HCT116 (cell line): ENCODE data around the gene HEPN1. TPM values are rescaled to one million over a fixed set of nuclear protein-coding genes. Genes with fewer than 3 reads are reported as not detected.

Source experiments
- ATAC-seq: fragments of 200-7000 bp; cut with Tn5 transposase; 2 replicates; pipeline ENCODE4 v1.9.1; 2020; ENCODE audit warnings: mild to moderate bottlenecking, moderate library complexity
- BruUV-seq: library from RNA; stranded (reverse); fragments of 400-500 nt; replicated peaks from 2 replicates; lab custom pipeline; 2021; lab: Mats Ljungman, UMichigan
- CTCF ChIA-PET: fragments of 300-600 bp; sonication (Branson Sonifier 250); formaldehyde crosslinking; loops from one replicate; lab custom pipeline; 2021; ENCODE audit warnings: antibody characterized with exemption; lab: Charles Lee
- POLR2A ChIA-PET: fragments of 300-600, 350-600 bp; sonication (Branson Sonifier 250); formaldehyde crosslinking; loops from one replicate; lab custom pipeline; 2021; ENCODE audit warnings: antibody characterized with exemption; lab: Charles Lee
- RAD21 ChIA-PET, 2 experiments: fragments of 300-600 bp; sonication (Branson Sonifier 250); formaldehyde crosslinking; loops; one replicate each; lab custom pipeline; 2023; ENCODE audit warnings: low total read pairs in 2 of 2; ENCODE audit not compliant: uncharacterized antibody in 2 of 2, unreplicated experiment in 2 of 2, low non-redundant PET in 1 of 2; lab: Charles Lee
- DNase-seq: peaks from one replicate; pipeline ENCODE4 v3.0.0-alpha.2; 2010; ENCODE audit warnings: low read depth, low spot score
- H2AFZ ChIP-seq: fragments of 200-600 bp; shearing (Covaris generic), sonication (generic); 2 replicates; pipeline ENCODE4 v1.6.1; 2017; ENCODE audit warnings: low read depth, mixed run types, mixed read lengths, antibody characterized with exemption, low read length; ENCODE audit not compliant: poor library complexity, severe bottlenecking
- H3K27ac ChIP-seq: 2 replicates; pipeline ENCODE4 v1.5.1; 2012; ENCODE audit warnings: low read depth, low read length
- H3K27me3 ChIP-seq: fragments of 200-600 bp; sonication (generic); 2 replicates; pipeline ENCODE4 v1.6.1; 2016; ENCODE audit warnings: mixed run types, low read length, mixed read lengths; ENCODE audit not compliant: insufficient read depth
- H3K36me3 ChIP-seq, 2 experiments: fragments of 200-500 bp in 1 of 2; fragments of 200-600 bp in 1 of 2; sonication (Bioruptor generic) in 1 of 2; sonication (generic) in 1 of 2; 2 replicates each; pipeline versions ENCODE4 v1.5.1 to v1.6.1; 2014 to 2016; ENCODE audit warnings: low read length in 2 of 2, inconsistent platforms in 1 of 2, mixed read lengths in 1 of 2, mixed run types in 1 of 2; ENCODE audit not compliant: insufficient read depth in 2 of 2, control insufficient read depth in 1 of 2
- H3K4me1 ChIP-seq, 2 experiments: fragments of 200-600 bp in 1 of 2; sonication (generic) in 1 of 2; 2 replicates each; pipeline versions ENCODE4 v1.5.1 to v1.6.1; 2012 to 2017; ENCODE audit warnings: low read length in 2 of 2, inconsistent platforms in 1 of 2, mild to moderate bottlenecking in 1 of 2, mixed read lengths in 1 of 2, mixed run types in 1 of 2, moderate library complexity in 1 of 2; ENCODE audit not compliant: insufficient read depth in 2 of 2, control insufficient read depth in 1 of 2
- H3K4me2 ChIP-seq: fragments of 200-600 bp; sonication (generic); 2 replicates; pipeline ENCODE4 v1.6.1; 2017; ENCODE audit warnings: mixed run types, low read length, mixed read lengths
- H3K4me3 ChIP-seq, 2 experiments: fragments of 200-600 bp in 1 of 2; sonication (generic) in 1 of 2; replicated peaks in 1 of 2; 2 replicates each; pipeline ENCODE4 v1.5.1; 2011 to 2016; ENCODE audit warnings: low read length in 2 of 2, control low read depth in 1 of 2, low read depth in 1 of 2, mild to moderate bottlenecking in 1 of 2, mixed read lengths in 1 of 2, mixed run types in 1 of 2
- H3K79me2 ChIP-seq: fragments of 200-600 bp; sonication (generic); 2 replicates; pipeline ENCODE4 v1.6.1; 2017; ENCODE audit warnings: mild to moderate bottlenecking, mixed run types, low read length, moderate library complexity, mixed read lengths; ENCODE audit not compliant: insufficient read depth
- H3K9ac ChIP-seq: fragments of 200-600 bp; sonication (generic); 2 replicates; pipeline ENCODE4 v1.6.1; 2016; ENCODE audit warnings: low read length, mixed read lengths
- H3K9me2 ChIP-seq: fragments of 200-600 bp; sonication (generic), shearing (Covaris generic); 2 replicates; pipeline ENCODE4 v1.6.1; 2017; ENCODE audit warnings: mixed run types, mild to moderate bottlenecking, moderate library complexity; ENCODE audit not compliant: insufficient read depth
- H3K9me3 ChIP-seq, 2 experiments: fragments of 200-500 bp in 1 of 2; fragments of 200-600 bp in 1 of 2; sonication (Bioruptor generic) in 1 of 2; sonication (generic) in 1 of 2; 2 replicates each; pipeline ENCODE4 v1.6.1; 2014 to 2017; ENCODE audit warnings: low read length in 2 of 2, mixed read lengths in 2 of 2, inconsistent platforms in 1 of 2, low read depth in 1 of 2, mild to moderate bottlenecking in 1 of 2, mixed run types in 1 of 2, moderate library complexity in 1 of 2; ENCODE audit not compliant: control insufficient read depth in 1 of 2, insufficient read depth in 1 of 2
- H4K20me1 ChIP-seq: fragments of 200-600 bp; sonication (generic), shearing (Covaris generic); 2 replicates; pipeline ENCODE4 v1.6.1; 2017; ENCODE audit warnings: mixed run types, mild to moderate bottlenecking, moderate library complexity; ENCODE audit not compliant: insufficient read depth
- CEBPB ChIP-seq: IDR thresholded peaks from 2 replicates; pipeline ENCODE4 v1.6.1; 2012; ENCODE audit warnings: low read depth
- EZH2phosphoT487 ChIP-seq: fragments of 200-600 bp; IDR thresholded peaks from 2 replicates; pipeline ENCODE4 v1.6.1; 2018; ENCODE audit warnings: antibody characterized with exemption, borderline replicate concordance
- POLR2A ChIP-seq: IDR thresholded peaks from 2 replicates; pipeline ENCODE4 v1.7.0; 2011; ENCODE audit warnings: borderline replicate concordance; ENCODE audit not compliant: insufficient read depth, insufficient read length; ENCODE audit errors: extremely low read depth
- SRF ChIP-seq: IDR thresholded peaks from 2 replicates; pipeline ENCODE4 v1.6.1; 2012; ENCODE audit warnings: low read depth
- intact Hi-C: fragments of 100-400 bp; cut with micrococcal nuclease; formaldehyde crosslinking; loops from 2 replicates; pipeline ENCODE4 v1.10.0; 2022
- total RNA-seq: library from RNA; stranded (reverse); gene quantifications from one replicate; pipeline ENCODE4 v1.2.1, GENCODE V29; 2021; ENCODE audit not compliant: unreplicated experiment
- TF ChIP-seq, protein P1 (sequence below): IDR thresholded peaks from 2 replicates; pipeline ENCODE4 v1.6.1; 2012; ENCODE audit warnings: low read depth
- TF ChIP-seq, protein P2 (sequence below): IDR thresholded peaks from 2 replicates; pipeline ENCODE4 v1.6.1; 2012

Gene HEPN1
- total RNA-seq, 1 experiment from 2014 or later = not detected

DNA sequence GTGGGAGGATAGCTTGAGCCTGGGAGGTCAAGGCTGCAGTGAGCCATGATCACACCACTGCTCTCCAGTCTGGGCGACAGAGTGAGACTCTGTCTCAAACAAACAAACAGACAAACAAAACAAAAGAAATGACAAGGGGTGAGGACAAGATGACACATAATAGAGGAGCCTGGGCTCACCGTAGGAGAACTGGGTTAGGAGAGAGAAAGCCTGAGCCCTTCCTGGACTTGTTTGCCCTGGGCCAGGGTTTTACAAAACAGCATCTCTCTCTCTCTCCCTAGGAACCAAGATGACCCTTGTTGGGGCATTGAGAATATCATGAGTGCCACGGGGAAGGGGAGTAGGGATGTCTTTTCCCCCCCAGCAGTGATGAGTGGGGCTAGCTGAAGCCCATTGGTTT is 38.1 kb upstream of the HEPN1 start (continued):
- TF ChIP-seq, protein P1, sequence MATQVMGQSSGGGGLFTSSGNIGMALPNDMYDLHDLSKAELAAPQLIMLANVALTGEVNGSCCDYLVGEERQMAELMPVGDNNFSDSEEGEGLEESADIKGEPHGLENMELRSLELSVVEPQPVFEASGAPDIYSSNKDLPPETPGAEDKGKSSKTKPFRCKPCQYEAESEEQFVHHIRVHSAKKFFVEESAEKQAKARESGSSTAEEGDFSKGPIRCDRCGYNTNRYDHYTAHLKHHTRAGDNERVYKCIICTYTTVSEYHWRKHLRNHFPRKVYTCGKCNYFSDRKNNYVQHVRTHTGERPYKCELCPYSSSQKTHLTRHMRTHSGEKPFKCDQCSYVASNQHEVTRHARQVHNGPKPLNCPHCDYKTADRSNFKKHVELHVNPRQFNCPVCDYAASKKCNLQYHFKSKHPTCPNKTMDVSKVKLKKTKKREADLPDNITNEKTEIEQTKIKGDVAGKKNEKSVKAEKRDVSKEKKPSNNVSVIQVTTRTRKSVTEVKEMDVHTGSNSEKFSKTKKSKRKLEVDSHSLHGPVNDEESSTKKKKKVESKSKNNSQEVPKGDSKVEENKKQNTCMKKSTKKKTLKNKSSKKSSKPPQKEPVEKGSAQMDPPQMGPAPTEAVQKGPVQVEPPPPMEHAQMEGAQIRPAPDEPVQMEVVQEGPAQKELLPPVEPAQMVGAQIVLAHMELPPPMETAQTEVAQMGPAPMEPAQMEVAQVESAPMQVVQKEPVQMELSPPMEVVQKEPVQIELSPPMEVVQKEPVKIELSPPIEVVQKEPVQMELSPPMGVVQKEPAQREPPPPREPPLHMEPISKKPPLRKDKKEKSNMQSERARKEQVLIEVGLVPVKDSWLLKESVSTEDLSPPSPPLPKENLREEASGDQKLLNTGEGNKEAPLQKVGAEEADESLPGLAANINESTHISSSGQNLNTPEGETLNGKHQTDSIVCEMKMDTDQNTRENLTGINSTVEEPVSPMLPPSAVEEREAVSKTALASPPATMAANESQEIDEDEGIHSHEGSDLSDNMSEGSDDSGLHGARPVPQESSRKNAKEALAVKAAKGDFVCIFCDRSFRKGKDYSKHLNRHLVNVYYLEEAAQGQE = no peak
- TF ChIP-seq CEBPB (no peak), SRF (no peak), EZH2phosphoT487 (no peak)

DNA sequence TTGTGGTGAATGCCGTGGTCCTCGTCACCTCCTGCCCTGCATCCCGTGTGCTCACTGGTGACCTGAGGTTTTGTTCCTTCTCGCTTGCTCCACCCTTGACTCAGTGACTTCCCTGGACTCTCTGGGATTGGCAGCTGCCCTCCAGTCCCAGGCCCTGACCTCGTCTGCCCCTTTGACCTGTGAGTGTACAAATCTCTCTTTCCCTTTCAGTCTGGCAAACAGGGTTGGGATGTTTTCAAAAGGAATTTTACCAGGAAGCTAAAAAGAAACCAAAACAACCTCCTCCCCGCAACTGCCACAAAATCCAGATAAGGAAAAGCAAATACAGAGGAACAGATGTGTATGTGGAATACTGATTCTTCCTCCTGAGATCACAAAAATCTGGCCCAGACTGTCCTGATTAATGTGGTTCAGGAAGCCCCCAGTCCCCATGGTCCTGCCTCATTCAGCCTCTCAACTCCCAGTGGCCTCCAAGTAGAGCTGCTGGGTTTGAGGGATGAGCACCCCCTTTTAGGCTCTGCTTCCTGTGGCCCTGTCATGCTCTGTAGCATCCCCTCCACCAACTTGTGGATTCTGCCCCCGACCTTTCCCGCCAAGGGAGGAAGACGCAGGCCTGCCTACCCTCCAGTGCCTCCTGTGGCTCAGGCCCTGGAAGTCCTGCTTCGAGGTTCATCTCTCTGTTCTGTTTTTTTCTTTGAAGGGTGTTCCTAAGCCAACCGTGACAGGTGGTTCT is 36.5 kb upstream of the HEPN1 start:
- POLR2A ChIA-PET = no interaction called here
- BruUV-seq = no TSS peak

More for the DNA sequence above, 36.5 kb upstream of the HEPN1 start:
- no peaks in the 10 kb centered on the region for H3K9me3 ChIP-seq
- no peak overlapping the region for H3K4me3 ChIP-seq
- H3K79me2 ChIP-seq = no peaks in the 10 kb centered on the region
- CTCF ChIA-PET = interaction anchor here (2.2 kb wide), 1 partner anchor 16 kb away, joined by 5 read pairs; no protein-coding TSS in a partner anchor
- intact Hi-C loops = no loop called here
- no peak overlapping the region for H3K4me2 ChIP-seq
- TF ChIP-seq EZH2phosphoT487 (no peak), POLR2A (no peak), SRF (no peak)
- TF ChIP-seq, protein P2, sequence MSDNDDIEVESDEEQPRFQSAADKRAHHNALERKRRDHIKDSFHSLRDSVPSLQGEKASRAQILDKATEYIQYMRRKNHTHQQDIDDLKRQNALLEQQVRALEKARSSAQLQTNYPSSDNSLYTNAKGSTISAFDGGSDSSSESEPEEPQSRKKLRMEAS = no peak
- TF ChIP-seq, all 23 proteins: peak for 0
- no peak overlapping the region for H3K9ac ChIP-seq
- peaks cover under 1 to 2% of the 10 kb centered on the region in 2 experiments; a peak in 3 of 4 replicates for H3K4me1 ChIP-seq
- no peak overlapping the region for H3K27ac ChIP-seq
- H3K36me3 ChIP-seq = no peaks in the 10 kb centered on the region
- RAD21 ChIA-PET = no interaction called here
- H3K9me2 ChIP-seq = no peaks in the 10 kb centered on the region
- DNase-seq (no peak), ATAC-seq (no peak)
- H2AFZ ChIP-seq = no peak overlapping the region
- no peaks in the 10 kb centered on the region for H3K27me3 ChIP-seq
- H4K20me1 ChIP-seq = no peaks in the 10 kb centered on the region
